OCI-LY1 (cell line): Measurements from ENCODE around the gene ZBED2.

Source experiments
- EZH2 ChIP-seq: fragments of 200-600 bp; sonication (generic), shearing (Covaris generic); IDR thresholded peaks from 2 replicates; pipeline ENCODE4 v1.8.0; 2017; ENCODE audit warnings: borderline replicate concordance, mixed run types, mild to moderate bottlenecking, antibody characterized with exemption, low read length, moderate library complexity, mixed read lengths
- TF ChIP-seq, protein P1 (sequence below): fragments of 200-600 bp; sonication (generic), shearing (Covaris generic); IDR thresholded peaks from 2 replicates; pipeline ENCODE4 v1.5.1; 2017; ENCODE audit warnings: mild to moderate bottlenecking, antibody characterized with exemption, low read length, moderate library complexity, mixed read lengths

DNA sequence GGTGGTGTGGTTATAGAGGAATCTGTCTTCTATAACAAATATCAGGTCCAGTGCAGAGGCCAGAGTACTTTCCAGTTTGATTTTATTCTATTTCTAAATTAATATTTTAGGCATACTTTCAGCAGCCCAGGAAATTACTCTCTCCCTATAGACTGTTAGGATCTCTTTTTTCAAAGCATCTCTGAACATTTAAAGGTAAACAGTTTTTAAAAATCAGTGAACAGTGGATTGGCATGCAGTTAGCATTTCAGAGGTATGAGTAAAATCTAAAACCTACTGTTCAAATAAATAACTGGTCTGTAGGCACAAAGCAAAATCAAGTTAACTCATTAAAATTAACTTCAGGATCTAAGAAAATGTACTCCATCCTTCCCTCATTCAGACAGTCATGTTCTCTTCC is 3.0 kb downstream of the ZBED2 start:
- TF ChIP-seq, protein P1, sequence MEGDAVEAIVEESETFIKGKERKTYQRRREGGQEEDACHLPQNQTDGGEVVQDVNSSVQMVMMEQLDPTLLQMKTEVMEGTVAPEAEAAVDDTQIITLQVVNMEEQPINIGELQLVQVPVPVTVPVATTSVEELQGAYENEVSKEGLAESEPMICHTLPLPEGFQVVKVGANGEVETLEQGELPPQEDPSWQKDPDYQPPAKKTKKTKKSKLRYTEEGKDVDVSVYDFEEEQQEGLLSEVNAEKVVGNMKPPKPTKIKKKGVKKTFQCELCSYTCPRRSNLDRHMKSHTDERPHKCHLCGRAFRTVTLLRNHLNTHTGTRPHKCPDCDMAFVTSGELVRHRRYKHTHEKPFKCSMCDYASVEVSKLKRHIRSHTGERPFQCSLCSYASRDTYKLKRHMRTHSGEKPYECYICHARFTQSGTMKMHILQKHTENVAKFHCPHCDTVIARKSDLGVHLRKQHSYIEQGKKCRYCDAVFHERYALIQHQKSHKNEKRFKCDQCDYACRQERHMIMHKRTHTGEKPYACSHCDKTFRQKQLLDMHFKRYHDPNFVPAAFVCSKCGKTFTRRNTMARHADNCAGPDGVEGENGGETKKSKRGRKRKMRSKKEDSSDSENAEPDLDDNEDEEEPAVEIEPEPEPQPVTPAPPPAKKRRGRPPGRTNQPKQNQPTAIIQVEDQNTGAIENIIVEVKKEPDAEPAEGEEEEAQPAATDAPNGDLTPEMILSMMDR, result no peak
- no peak for TF ChIP-seq EZH2
